Stimulated activated memory B cell treated with anti-CD40 and anti-IgM and Interleukin-4, amounts not matched to agents 10 μg/mL and 1 μg/mL and 100 μg/mL, for 72 hours (primary cell): ENCODE measurements around the gene BTC.
"Not testable (repeated sequence)": the region's sequence is repeated elsewhere in the genome, so short reads cannot be mapped to it uniquely, and the experiment has no call there.

Experiments used
- ATAC-seq: fragments of 150-1000 bp; cut with Tn5 transposase; 2 replicates; pipeline ENCODE4 v1.10.0; 2021
- H3K27ac Mint-ChIP-seq: one replicate; pipeline ENCODE4 v1.8.0; 2022; ENCODE audit warnings: mild to moderate bottlenecking, mixed read lengths
- H3K27me3 Mint-ChIP-seq: one replicate; pipeline ENCODE4 v1.8.0; 2022; ENCODE audit warnings: mixed read lengths
- H3K36me3 Mint-ChIP-seq: one replicate; pipeline ENCODE4 v1.8.0; 2022; ENCODE audit warnings: mixed read lengths
- H3K4me1 Mint-ChIP-seq: one replicate; pipeline ENCODE4 v1.8.0; 2022; ENCODE audit warnings: mixed read lengths
- H3K4me3 Mint-ChIP-seq: one replicate; pipeline ENCODE4 v1.8.0; 2022; ENCODE audit warnings: mild to moderate bottlenecking, moderate library complexity, mixed read lengths
- H3K9me3 Mint-ChIP-seq: one replicate; pipeline ENCODE4 v1.8.0; 2022; ENCODE audit warnings: mixed read lengths

The BTC gene

GRCh38 chr4:74794382-74795010 is at the start of gene BTC:
Gene BTC, minus strand, starts transcription at chr4:74794523. Its CDS starts 198 bp downstream, at chr4:74794325.
- Mint-ChIP-seq H3K9me3 (no peaks in the 10 kb centered on the region), H3K27me3 (peaks cover 85% of the 10 kb centered on the region)
- ATAC-seq = peak; percentile 53

GRCh38 chr4:74840936-74841509 is 46.7 kb upstream of the BTC start:
- Mint-ChIP-seq H3K27ac (no peak overlapping the region), H3K9me3 (no peaks in the 10 kb centered on the region), H3K27me3 (peaks cover 16% of the 10 kb centered on the region), H3K4me3 (no peak overlapping the region), H3K4me1 (no peaks in the 10 kb centered on the region), H3K36me3 (no peaks in the 10 kb centered on the region)
- no peak for ATAC-seq

More at GRCh38 chr4:74794382-74795010, at the start of gene BTC:
- Mint-ChIP-seq H3K36me3 (no peaks in the 10 kb centered on the region), H3K27ac (peak within 1 kb of the TSS; percentile 53), H3K4me3 (peak within 1 kb of the TSS; percentile 73), H3K4me1 (peaks cover 16% of the 10 kb centered on the region)

- no peaks in the 10 kb centered on the region for H3K4me1 Mint-ChIP-seq
- H3K4me3 Mint-ChIP-seq = no peak overlapping the region
- no peaks in the 10 kb centered on the region for H3K9me3 Mint-ChIP-seq
- H3K36me3 Mint-ChIP-seq = no peaks in the 10 kb centered on the region
- no peak overlapping the region for H3K27ac Mint-ChIP-seq
- ATAC-seq = no peak
- H3K27me3 Mint-ChIP-seq = peaks cover 5% of the 10 kb centered on the region
Measured at GRCh38 chr4:74838746-74839370, 44.5 kb upstream of the BTC start.

GRCh38 chr4:74830928-74831327 is 36.6 kb upstream of the BTC start:
- H3K36me3 Mint-ChIP-seq = no peaks in the 10 kb centered on the region
- H3K27ac Mint-ChIP-seq = no peak overlapping the region
- peaks cover 7% of the 10 kb centered on the region for H3K9me3 Mint-ChIP-seq
- H3K27me3 Mint-ChIP-seq = no peaks in the 10 kb centered on the region
- ATAC-seq = no peak
- H3K4me1 Mint-ChIP-seq = no peaks in the 10 kb centered on the region
- no peak overlapping the region for H3K4me3 Mint-ChIP-seq

GRCh38 chr4:74823194-74823593 is 28.9 kb upstream of the BTC start:
- no peak overlapping the region for H3K4me3 Mint-ChIP-seq
- ATAC-seq = no peak
- no peaks in the 10 kb centered on the region for H3K36me3 Mint-ChIP-seq
- peaks cover 3% of the 10 kb centered on the region for H3K9me3 Mint-ChIP-seq
- no peak overlapping the region for H3K27ac Mint-ChIP-seq
- no peaks in the 10 kb centered on the region for H3K4me1 Mint-ChIP-seq
- peaks cover 13% of the 10 kb centered on the region for H3K27me3 Mint-ChIP-seq

GRCh38 chr4:74822603-74823002 is 28.3 kb upstream of the BTC start:
- no peak overlapping the region for H3K4me3 Mint-ChIP-seq
- H3K27ac Mint-ChIP-seq = no peak overlapping the region
- H3K9me3 Mint-ChIP-seq = peaks cover 3% of the 10 kb centered on the region
- peaks cover 13% of the 10 kb centered on the region for H3K27me3 Mint-ChIP-seq
- ATAC-seq = no peak
- no peaks in the 10 kb centered on the region for H3K4me1 Mint-ChIP-seq
- no peaks in the 10 kb centered on the region for H3K36me3 Mint-ChIP-seq

GRCh38 chr4:74821541-74821940 is 27.2 kb upstream of the BTC start:
- no peaks in the 10 kb centered on the region for H3K4me1 Mint-ChIP-seq
- H3K36me3 Mint-ChIP-seq = no peaks in the 10 kb centered on the region
- peaks cover 3% of the 10 kb centered on the region for H3K9me3 Mint-ChIP-seq
- H3K4me3 Mint-ChIP-seq = no peak overlapping the region
- no peak overlapping the region for H3K27ac Mint-ChIP-seq
- no peak for ATAC-seq
- peaks cover 13% of the 10 kb centered on the region for H3K27me3 Mint-ChIP-seq

GRCh38 chr4:74814052-74814451 is 19.7 kb upstream of the BTC start:
- Mint-ChIP-seq H3K36me3 (no peaks in the 10 kb centered on the region), H3K27me3 (peaks cover 21% of the 10 kb centered on the region)
- ATAC-seq = no peak

GRCh38 chr4:74812056-74812455 is 17.7 kb upstream of the BTC start:
- not testable (repeated sequence) for H3K4me1 Mint-ChIP-seq, H3K36me3 Mint-ChIP-seq, H3K4me3 Mint-ChIP-seq, ATAC-seq, H3K9me3 Mint-ChIP-seq, H3K27ac Mint-ChIP-seq
- H3K27me3 Mint-ChIP-seq = peaks cover 26% of the 10 kb centered on the region

More at GRCh38 chr4:74814052-74814451, 19.7 kb upstream of the BTC start:
- Mint-ChIP-seq H3K4me3 (no peak overlapping the region), H3K4me1 (no peaks in the 10 kb centered on the region), H3K27ac (no peak overlapping the region), H3K9me3 (peaks cover 3% of the 10 kb centered on the region)

- no peak overlapping the region for H3K27ac Mint-ChIP-seq
- H3K9me3 Mint-ChIP-seq = no peaks in the 10 kb centered on the region
- H3K36me3 Mint-ChIP-seq = no peaks in the 10 kb centered on the region
- ATAC-seq = no peak
- H3K4me3 Mint-ChIP-seq = no peak overlapping the region
- peaks cover 8% of the 10 kb centered on the region for H3K27me3 Mint-ChIP-seq
- no peaks in the 10 kb centered on the region for H3K4me1 Mint-ChIP-seq
Measured at GRCh38 chr4:74805601-74806000, 11.3 kb upstream of the BTC start.

GRCh38 chr4:74800310-74800709 is 6.0 kb upstream of the BTC start:
- Mint-ChIP-seq H3K9me3 (no peaks in the 10 kb centered on the region), H3K4me1 (no peaks in the 10 kb centered on the region), H3K27ac (no peak overlapping the region), H3K36me3 (no peaks in the 10 kb centered on the region), H3K4me3 (no peak overlapping the region), H3K27me3 (peaks cover 34% of the 10 kb centered on the region)
- ATAC-seq = no peak

- H3K9me3 Mint-ChIP-seq = no peaks in the 10 kb centered on the region
- ATAC-seq = no peak
- H3K27me3 Mint-ChIP-seq = peaks cover 71% of the 10 kb centered on the region
- no peaks in the 10 kb centered on the region for H3K36me3 Mint-ChIP-seq
- H3K27ac Mint-ChIP-seq = no peak overlapping the region
- peaks cover 16% of the 10 kb centered on the region for H3K4me1 Mint-ChIP-seq
- H3K4me3 Mint-ChIP-seq = no peak overlapping the region
Measured at GRCh38 chr4:74796631-74797030, 2.3 kb upstream of the BTC start.

- Mint-ChIP-seq H3K4me3 (peak overlapping the region; percentile 73), H3K36me3 (no peaks in the 10 kb centered on the region), H3K4me1 (peaks cover 16% of the 10 kb centered on the region), H3K27ac (peak overlapping the region; percentile 53), H3K9me3 (no peaks in the 10 kb centered on the region), H3K27me3 (peaks cover 79% of the 10 kb centered on the region)
- peak; percentile 75 for ATAC-seq
Measured at GRCh38 chr4:74793757-74794381, 454 bp downstream of the BTC start.

- Mint-ChIP-seq H3K4me1 (peaks cover 16% of the 10 kb centered on the region), H3K36me3 (no peaks in the 10 kb centered on the region), H3K27ac (no peak overlapping the region), H3K4me3 (no peak overlapping the region), H3K9me3 (no peaks in the 10 kb centered on the region), H3K27me3 (peaks cover 63% of the 10 kb centered on the region)
- ATAC-seq = no peak
Measured at GRCh38 chr4:74790652-74791051, 3.7 kb downstream of the BTC start.

GRCh38 chr4:74789518-74789917 is 4.8 kb downstream of the BTC start:
- H3K27ac Mint-ChIP-seq = no peak overlapping the region
- no peaks in the 10 kb centered on the region for H3K36me3 Mint-ChIP-seq
- no peak overlapping the region for H3K4me3 Mint-ChIP-seq
- H3K4me1 Mint-ChIP-seq = peaks cover 13% of the 10 kb centered on the region
- no peaks in the 10 kb centered on the region for H3K9me3 Mint-ChIP-seq
- peaks cover 58% of the 10 kb centered on the region for H3K27me3 Mint-ChIP-seq
- no peak for ATAC-seq
